Neural cell (in vitro differentiated cells): ENCODE measurements around the gene LUC7L2. TPM values are rescaled to one million over a fixed set of nuclear protein-coding genes. Genes with fewer than 3 reads are reported as not detected.

Experiments used
- H2AFZ ChIP-seq: fragments of 200-600, 300-800 bp; sonication (generic), shearing (Covaris generic); 2 replicates; pipeline ENCODE4 v1.6.0; 2014; ENCODE audit warnings: low read depth, mild to moderate bottlenecking, antibody characterized with exemption, low read length, moderate library complexity
- H3F3A ChIP-seq: fragments of 200-600 bp; shearing (Covaris generic); 2 replicates; pipeline ENCODE4 v1.6.1; 2016; ENCODE audit warnings: mild to moderate bottlenecking, moderate library complexity, mixed read lengths, antibody characterized with exemption, low read length; ENCODE audit not compliant: insufficient read depth, poor library complexity, severe bottlenecking
- H3K27ac ChIP-seq: fragments of 200-600, 300-800 bp; sonication (generic), shearing (Covaris generic); 2 replicates; pipeline ENCODE4 v1.5.1; 2014; ENCODE audit warnings: mild to moderate bottlenecking, low read length, moderate library complexity
- H3K27me3 ChIP-seq: fragments of 300-800, 200-600 bp; sonication (generic), shearing (Covaris generic); 2 replicates; pipeline ENCODE4 v1.6.0; 2014; ENCODE audit warnings: mild to moderate bottlenecking, low read depth, low read length, moderate library complexity; ENCODE audit not compliant: insufficient read depth
- H3K36me3 ChIP-seq: fragments of 300-800, 200-600 bp; sonication (generic), shearing (Covaris generic); 2 replicates; pipeline ENCODE4 v1.5.1; 2014; ENCODE audit warnings: mild to moderate bottlenecking, antibody characterized with exemption, low read length, moderate library complexity; ENCODE audit not compliant: insufficient read depth
- H3K4me2 ChIP-seq: fragments of 300-800, 200-600 bp; sonication (generic), shearing (Covaris generic); 2 replicates; pipeline ENCODE4 v1.6.0; 2014; ENCODE audit warnings: mild to moderate bottlenecking, low read length
- H3K4me3 ChIP-seq: fragments of 300-800, 200-600 bp; sonication (generic), shearing (Covaris generic); 2 replicates; pipeline ENCODE4 v1.5.1; 2014; ENCODE audit warnings: mild to moderate bottlenecking, low read length, moderate library complexity
- H3K79me2 ChIP-seq: fragments of 200-600 bp; shearing (Covaris generic); replicated peaks from 2 replicates; pipeline ENCODE4 v1.6.0; 2014; ENCODE audit warnings: mild to moderate bottlenecking, low read length, moderate library complexity; ENCODE audit not compliant: insufficient read depth
- H3K9ac ChIP-seq: fragments of 300-800, 200-600 bp; sonication (generic), shearing (Covaris generic); 2 replicates; pipeline ENCODE4 v1.6.1; 2016; ENCODE audit warnings: mild to moderate bottlenecking, low read length, mixed read lengths
- H3K9me2 ChIP-seq: fragments of 200-600 bp; shearing (Covaris generic); 2 replicates; pipeline ENCODE4 v1.6.1; 2016; ENCODE audit warnings: mild to moderate bottlenecking, low read length, mixed read lengths; ENCODE audit not compliant: insufficient read depth
- H3K9me3 ChIP-seq: fragments of 200-600, 300-800 bp; sonication (generic), shearing (Covaris generic); 2 replicates; pipeline ENCODE4 v1.6.1; 2016; ENCODE audit warnings: mild to moderate bottlenecking, mixed run types, low read length, moderate library complexity, mixed read lengths
- H4K20me1 ChIP-seq: fragments of 200-600 bp; shearing (Covaris generic); 2 replicates; pipeline ENCODE4 v1.6.1; 2016; ENCODE audit warnings: mild to moderate bottlenecking, mixed run types; ENCODE audit not compliant: insufficient read depth
- CTCF ChIP-seq: fragments of 450-650 bp; IDR thresholded peaks from 2 replicates; pipeline ENCODE4 v1.5.1; 2014; ENCODE audit warnings: antibody characterized with exemption, mild to moderate bottlenecking, moderate library complexity; ENCODE audit not compliant: poor library complexity, severe bottlenecking
- EP300 ChIP-seq: fragments of 450-650 bp; conservative IDR thresholded peaks from 2 replicates; pipeline ENCODE4 v1.6.1; 2014; ENCODE audit warnings: antibody characterized with exemption, mild to moderate bottlenecking, moderate library complexity; ENCODE audit not compliant: poor library complexity, severe bottlenecking
- EZH2 ChIP-seq: fragments of 200-600, 300-800 bp; shearing (Covaris generic), sonication (generic); IDR thresholded peaks from 2 replicates; pipeline ENCODE4 v1.6.1; 2014; ENCODE audit warnings: antibody characterized with exemption, low read length, borderline replicate concordance, mild to moderate bottlenecking; ENCODE audit not compliant: insufficient read depth, poor library complexity, severe bottlenecking
- MXI1 ChIP-seq: fragments of 450-650 bp; conservative IDR thresholded peaks from 2 replicates; pipeline ENCODE4 v1.6.1; 2014; ENCODE audit warnings: antibody characterized with exemption, mild to moderate bottlenecking; ENCODE audit not compliant: poor library complexity, severe bottlenecking
- POLR2AphosphoS5 ChIP-seq: IDR thresholded peaks from 2 replicates; pipeline ENCODE4 v1.6.1; 2012
- RAD21 ChIP-seq: fragments of 450-650 bp; conservative IDR thresholded peaks from 2 replicates; pipeline ENCODE4 v1.6.1; 2014; ENCODE audit warnings: antibody characterized with exemption, mild to moderate bottlenecking, moderate library complexity
- SMC3 ChIP-seq: fragments of 450-650 bp; conservative IDR thresholded peaks from 2 replicates; pipeline ENCODE4 v1.6.1; 2014; ENCODE audit warnings: antibody characterized with exemption, mild to moderate bottlenecking, moderate library complexity; ENCODE audit not compliant: poor library complexity
- TAF1 ChIP-seq: IDR thresholded peaks from 2 replicates; pipeline ENCODE4 v1.6.1; 2012; ENCODE audit warnings: low read depth
- polyA plus RNA-seq: library from polyadenylated mRNA; depleted of rRNA; stranded (reverse); fragments of >200 nt; gene quantifications from 2 replicates; pipeline ENCODE4 v1.2.3, GENCODE V29; 2014
- TF ChIP-seq, protein P1 (sequence below): IDR thresholded peaks from 2 replicates; pipeline ENCODE4 v1.6.1; 2012; ENCODE audit warnings: borderline replicate concordance

Gene LUC7L2
- polyA plus RNA-seq, 1 donor from 2014 or later: 153 TPM

- H3K9me3 ChIP-seq: no peaks in the 10 kb centered on the region
- no peak overlapping the region for H3K4me3 ChIP-seq
- H3K9ac ChIP-seq: no peak overlapping the region
- peaks cover 37% of the 10 kb centered on the region for H3K79me2 ChIP-seq
- H2AFZ ChIP-seq: no peak overlapping the region
- no peak overlapping the region for H3K4me2 ChIP-seq
- TF ChIP-seq, protein P1, sequence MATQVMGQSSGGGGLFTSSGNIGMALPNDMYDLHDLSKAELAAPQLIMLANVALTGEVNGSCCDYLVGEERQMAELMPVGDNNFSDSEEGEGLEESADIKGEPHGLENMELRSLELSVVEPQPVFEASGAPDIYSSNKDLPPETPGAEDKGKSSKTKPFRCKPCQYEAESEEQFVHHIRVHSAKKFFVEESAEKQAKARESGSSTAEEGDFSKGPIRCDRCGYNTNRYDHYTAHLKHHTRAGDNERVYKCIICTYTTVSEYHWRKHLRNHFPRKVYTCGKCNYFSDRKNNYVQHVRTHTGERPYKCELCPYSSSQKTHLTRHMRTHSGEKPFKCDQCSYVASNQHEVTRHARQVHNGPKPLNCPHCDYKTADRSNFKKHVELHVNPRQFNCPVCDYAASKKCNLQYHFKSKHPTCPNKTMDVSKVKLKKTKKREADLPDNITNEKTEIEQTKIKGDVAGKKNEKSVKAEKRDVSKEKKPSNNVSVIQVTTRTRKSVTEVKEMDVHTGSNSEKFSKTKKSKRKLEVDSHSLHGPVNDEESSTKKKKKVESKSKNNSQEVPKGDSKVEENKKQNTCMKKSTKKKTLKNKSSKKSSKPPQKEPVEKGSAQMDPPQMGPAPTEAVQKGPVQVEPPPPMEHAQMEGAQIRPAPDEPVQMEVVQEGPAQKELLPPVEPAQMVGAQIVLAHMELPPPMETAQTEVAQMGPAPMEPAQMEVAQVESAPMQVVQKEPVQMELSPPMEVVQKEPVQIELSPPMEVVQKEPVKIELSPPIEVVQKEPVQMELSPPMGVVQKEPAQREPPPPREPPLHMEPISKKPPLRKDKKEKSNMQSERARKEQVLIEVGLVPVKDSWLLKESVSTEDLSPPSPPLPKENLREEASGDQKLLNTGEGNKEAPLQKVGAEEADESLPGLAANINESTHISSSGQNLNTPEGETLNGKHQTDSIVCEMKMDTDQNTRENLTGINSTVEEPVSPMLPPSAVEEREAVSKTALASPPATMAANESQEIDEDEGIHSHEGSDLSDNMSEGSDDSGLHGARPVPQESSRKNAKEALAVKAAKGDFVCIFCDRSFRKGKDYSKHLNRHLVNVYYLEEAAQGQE: no peak
- TF ChIP-seq RAD21: no peak
- no peak for TF ChIP-seq EP300
- TF ChIP-seq POLR2AphosphoS5: no peak
- no peak for TF ChIP-seq TAF1
- no peak for TF ChIP-seq CTCF
- TF ChIP-seq SMC3: no peak
- no peak for TF ChIP-seq MXI1
- no peaks in the 10 kb centered on the region for H3K27me3 ChIP-seq
- H3K9me2 ChIP-seq: no peaks in the 10 kb centered on the region
- peaks cover 8% of the 10 kb centered on the region for H3K36me3 ChIP-seq
- no peaks in the 10 kb centered on the region for H3F3A ChIP-seq
- no peak overlapping the region for H3K27ac ChIP-seq
- H4K20me1 ChIP-seq: no peaks in the 10 kb centered on the region
These were observed 34.0 kb downstream of the LUC7L2 start for GRCh38 chr7:139393621-139394211.

GRCh38 chr7:139394540-139394939, 34.8 kb downstream of the LUC7L2 start:
- TF ChIP-seq EP300 (no peak), RAD21 (no peak), SMC3 (no peak), EZH2 (no peak), CTCF (no peak), POLR2AphosphoS5 (no peak), MXI1 (no peak), TAF1 (no peak)
- TF ChIP-seq, protein P1: no peak
- peaks cover 30% of the 10 kb centered on the region for H3K79me2 ChIP-seq
- H3K4me2 ChIP-seq: no peak overlapping the region
- H3K9ac ChIP-seq: no peak overlapping the region
- no peaks in the 10 kb centered on the region for H3K9me3 ChIP-seq
- no peaks in the 10 kb centered on the region for H4K20me1 ChIP-seq
- H3K27ac ChIP-seq: no peak overlapping the region
- no peak overlapping the region for H3K4me3 ChIP-seq
- H3K27me3 ChIP-seq: no peaks in the 10 kb centered on the region
- H3K9me2 ChIP-seq: no peaks in the 10 kb centered on the region
- no peaks in the 10 kb centered on the region for H3F3A ChIP-seq
- no peak overlapping the region for H2AFZ ChIP-seq
- peaks cover 8% of the 10 kb centered on the region for H3K36me3 ChIP-seq
